ENCODE results near the gene CDON.

CDON gene

GRCh38 chr11:126024123-126024522, 38.5 kb downstream of the CDON start:
- Mint-ChIP-seq H3K27ac (no peak overlapping the region), H3K4me1 (ENCODE audit: low read depth in 2 of 2) (no peaks in the 10 kb centered on the region), H3K4me3 (no peak overlapping the region), H3K27me3 (no peaks in the 10 kb centered on the region), H3K9me3 (no peaks in the 10 kb centered on the region), H3K36me3 (ENCODE audit: insufficient read depth) (no peaks in the 10 kb centered on the region)
- DNase-seq: no peak
- ATAC-seq (replicated peaks): no peak

GRCh38 chr11:126012852-126013251, 49.8 kb downstream of the CDON start:
- DNase-seq (no peak), ATAC-seq (replicated peaks) (no peak)
- no peaks in the 10 kb centered on the region for H3K9me3 Mint-ChIP-seq
- no peak overlapping the region for H3K27ac Mint-ChIP-seq
- no peaks in the 10 kb centered on the region for H3K36me3 Mint-ChIP-seq (ENCODE audit: insufficient read depth)
- no peaks in the 10 kb centered on the region for H3K27me3 Mint-ChIP-seq
- no peak overlapping the region for H3K4me3 Mint-ChIP-seq
- no peaks in the 10 kb centered on the region for H3K4me1 Mint-ChIP-seq (ENCODE audit: low read depth in 2 of 2)

DNA sequence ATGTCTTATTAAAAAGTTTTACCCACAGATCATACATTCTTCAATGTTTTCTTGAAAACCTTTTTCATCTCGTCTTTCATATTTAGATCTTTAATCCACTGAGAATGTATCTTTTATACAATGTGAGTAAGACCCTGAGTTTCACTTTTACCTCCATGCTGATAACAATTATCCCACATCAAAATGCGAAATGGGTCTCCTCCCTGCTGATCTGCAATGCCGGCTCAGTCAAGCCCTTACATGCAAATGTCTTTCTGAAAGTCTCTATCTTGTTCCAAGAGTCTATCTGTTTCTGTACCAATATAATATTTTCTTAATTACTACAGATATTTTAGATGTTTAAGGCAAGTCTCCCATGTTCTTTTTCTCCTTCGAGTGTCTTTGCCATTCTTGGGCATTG, 50.9 kb downstream of the CDON start:
- ATAC-seq (replicated peaks): no peak
- Mint-ChIP-seq H3K9me3 (no peaks in the 10 kb centered on the region), H3K27me3 (no peaks in the 10 kb centered on the region), H3K27ac (no peak overlapping the region), H3K4me1 (ENCODE audit: low read depth in 2 of 2) (no peaks in the 10 kb centered on the region), H3K36me3 (ENCODE audit: insufficient read depth) (no peaks in the 10 kb centered on the region), H3K4me3 (no peak overlapping the region)
- no peak for DNase-seq

DNA sequence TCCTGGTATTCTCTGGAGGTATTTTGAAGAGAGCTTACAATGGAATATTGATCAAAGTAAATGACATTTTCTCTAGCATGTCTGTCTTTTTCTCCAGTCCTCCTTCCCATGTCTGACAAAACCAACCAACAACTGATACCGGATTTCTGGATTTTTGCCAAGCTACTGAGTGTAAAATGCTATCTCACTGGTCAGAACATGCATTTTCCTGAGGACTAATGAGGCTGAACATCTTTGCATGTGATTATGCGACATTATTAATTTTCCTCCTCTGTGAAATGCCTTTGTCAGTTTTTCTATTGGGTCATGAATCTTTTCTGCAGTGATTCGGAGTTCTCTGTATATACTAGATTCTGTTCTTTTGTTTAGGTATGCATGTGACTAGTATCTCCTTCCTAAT, 51.4 kb downstream of the CDON start:
- no peak for ATAC-seq (replicated peaks)
- Mint-ChIP-seq H3K27ac (no peak overlapping the region), H3K36me3 (ENCODE audit: insufficient read depth) (no peaks in the 10 kb centered on the region), H3K9me3 (no peaks in the 10 kb centered on the region), H3K27me3 (no peaks in the 10 kb centered on the region), H3K4me1 (ENCODE audit: low read depth in 2 of 2) (no peaks in the 10 kb centered on the region), H3K4me3 (no peak overlapping the region)
- DNase-seq: no peak

GRCh38 chr11:126008956-126009355, 53.7 kb downstream of the CDON start:
- Mint-ChIP-seq H3K27me3 (peaks cover 0 to under 1% of the 10 kb centered on the region in 2 donors), H3K36me3 (ENCODE audit: insufficient read depth) (no peaks in the 10 kb centered on the region), H3K9me3 (no peaks in the 10 kb centered on the region), H3K4me3 (no peak overlapping the region), H3K27ac (no peak overlapping the region), H3K4me1 (ENCODE audit: low read depth in 2 of 2) (no peaks in the 10 kb centered on the region)
- no peak for DNase-seq
- ATAC-seq (replicated peaks): no peak

- ATAC-seq (replicated peaks): no peak
- Mint-ChIP-seq H3K36me3 (ENCODE audit: insufficient read depth) (no peaks in the 10 kb centered on the region), H3K27me3 (peaks cover 7 to 18% of the 10 kb centered on the region in 2 donors), H3K9me3 (no peaks in the 10 kb centered on the region), H3K27ac (no peak overlapping the region), H3K4me1 (ENCODE audit: low read depth in 2 of 2) (no peaks in the 10 kb centered on the region), H3K4me3 (no peak overlapping the region)
- DNase-seq: no peak
Measured at GRCh38 chr11:126007238-126007637, 55.4 kb downstream of the CDON start.

- no peak overlapping the region for H3K27ac Mint-ChIP-seq
Measured at GRCh38 chr11:126006068-126006467, 56.6 kb downstream of the CDON start.

DNA sequence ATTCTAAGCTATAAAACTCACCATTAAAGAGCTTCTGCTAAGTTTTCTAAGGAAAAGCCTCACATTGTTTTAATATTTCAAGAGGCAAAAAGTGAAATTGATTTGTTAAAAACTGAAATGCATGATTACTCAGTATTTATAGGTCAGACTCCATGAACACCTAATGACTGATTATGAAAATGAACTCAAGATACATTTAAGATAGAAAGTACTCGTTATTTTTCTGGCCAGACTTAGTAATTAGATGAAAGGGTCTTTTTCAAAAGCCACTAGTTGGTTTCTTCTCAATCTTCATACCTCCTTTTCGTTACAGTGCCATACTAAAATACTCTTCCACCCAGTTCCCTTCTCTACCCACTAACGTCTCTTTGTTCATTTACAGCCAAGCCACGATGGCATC, 60.5 kb downstream of the CDON start:
- Mint-ChIP-seq H3K27ac (no peak overlapping the region), H3K4me1 (ENCODE audit: low read depth in 2 of 2) (no peaks in the 10 kb centered on the region), H3K36me3 (ENCODE audit: insufficient read depth) (no peaks in the 10 kb centered on the region), H3K4me3 (no peak overlapping the region), H3K9me3 (no peaks in the 10 kb centered on the region), H3K27me3 (peaks cover 7 to 23% of the 10 kb centered on the region in 2 donors)
- ATAC-seq (replicated peaks) (no peak), DNase-seq (no peak)

More at GRCh38 chr11:126006068-126006467, 56.6 kb downstream of the CDON start:
- Mint-ChIP-seq H3K4me3 (no peak overlapping the region), H3K36me3 (ENCODE audit: insufficient read depth) (no peaks in the 10 kb centered on the region), H3K9me3 (no peaks in the 10 kb centered on the region), H3K4me1 (ENCODE audit: low read depth in 2 of 2) (no peaks in the 10 kb centered on the region), H3K27me3 (peaks cover 7 to 18% of the 10 kb centered on the region in 2 donors)
- no peak for ATAC-seq (replicated peaks)
- no peak for DNase-seq

- Mint-ChIP-seq H3K36me3 (ENCODE audit: insufficient read depth) (peaks cover 3% of the 10 kb centered on the region), H3K27ac (no peak overlapping the region), H3K4me1 (ENCODE audit: low read depth in 2 of 2) (no peaks in the 10 kb centered on the region), H3K4me3 (no peak overlapping the region), H3K9me3 (no peaks in the 10 kb centered on the region), H3K27me3 (peaks cover 7 to 23% of the 10 kb centered on the region in 2 donors)
- DNase-seq (no peak), ATAC-seq (replicated peaks) (no peak)
Measured at GRCh38 chr11:125999234-125999880, 63.3 kb downstream of the CDON start.

DNA sequence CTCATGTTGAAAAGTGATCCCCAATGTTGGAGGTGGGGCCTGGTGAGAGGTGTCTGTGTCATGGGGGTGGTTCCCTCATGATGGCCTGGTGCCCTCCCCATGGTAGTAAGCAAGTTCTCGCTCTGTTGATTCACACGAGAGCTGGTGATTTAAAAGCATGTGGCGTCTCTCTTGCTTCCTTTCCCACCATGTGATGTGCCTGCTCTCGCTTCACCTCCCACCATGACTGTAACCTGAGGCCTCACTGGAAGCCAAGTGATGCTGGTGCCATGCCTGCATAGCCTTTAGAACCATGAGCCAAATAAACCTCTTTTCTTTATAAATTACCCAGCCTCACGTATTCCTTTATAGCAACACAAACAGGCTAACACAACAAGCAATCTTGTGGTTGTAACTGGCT, 64.4 kb downstream of the CDON start:
- DNase-seq: no peak

GRCh38 chr11:125995313-125995712, 67.4 kb downstream of the CDON start:
- DNase-seq (no peak), ATAC-seq (replicated peaks) (no peak)
- H3K27me3 Mint-ChIP-seq: peaks cover 0 to 6% of the 10 kb centered on the region in 2 donors
- H3K9me3 Mint-ChIP-seq: no peaks in the 10 kb centered on the region
- H3K4me3 Mint-ChIP-seq: no peak overlapping the region
- H3K27ac Mint-ChIP-seq: no peak overlapping the region
- H3K4me1 Mint-ChIP-seq (ENCODE audit: low read depth in 2 of 2): no peaks in the 10 kb centered on the region
- peaks cover 3% of the 10 kb centered on the region for H3K36me3 Mint-ChIP-seq (ENCODE audit: insufficient read depth)

More for the DNA sequence above, 64.4 kb downstream of the CDON start:
- Mint-ChIP-seq H3K9me3 (no peaks in the 10 kb centered on the region), H3K27ac (no peak overlapping the region), H3K4me3 (no peak overlapping the region), H3K36me3 (ENCODE audit: insufficient read depth) (peaks cover 3% of the 10 kb centered on the region), H3K4me1 (ENCODE audit: low read depth in 2 of 2) (no peaks in the 10 kb centered on the region), H3K27me3 (peaks cover 5 to 16% of the 10 kb centered on the region in 2 donors)
- ATAC-seq (replicated peaks): no peak

DNA sequence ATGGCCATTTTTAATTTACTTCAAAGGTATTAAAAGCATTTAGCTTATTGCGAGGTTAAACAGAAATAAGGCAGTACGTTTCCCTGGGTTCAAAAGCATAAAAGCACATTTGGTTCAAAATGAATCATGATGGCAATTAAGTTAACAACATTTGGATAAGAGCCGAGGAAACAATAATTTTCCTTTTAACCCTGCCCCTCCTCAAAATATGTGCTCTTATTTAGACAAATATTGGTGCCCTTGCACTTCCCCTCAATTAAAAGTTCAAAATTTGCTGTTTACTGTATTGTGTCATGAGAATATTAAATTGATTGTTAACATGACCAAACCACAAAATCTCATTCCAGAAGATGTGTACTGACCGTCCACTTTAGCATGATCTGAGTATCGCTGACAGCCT, 68.2 kb downstream of the CDON start:
- Mint-ChIP-seq H3K27me3 (peaks cover 0 to 2% of the 10 kb centered on the region in 2 donors), H3K4me1 (ENCODE audit: low read depth in 2 of 2) (no peaks in the 10 kb centered on the region), H3K9me3 (no peaks in the 10 kb centered on the region), H3K27ac (no peak overlapping the region), H3K4me3 (no peak overlapping the region), H3K36me3 (ENCODE audit: insufficient read depth) (peaks cover 3% of the 10 kb centered on the region)
- ATAC-seq (replicated peaks) (no peak), DNase-seq (no peak)

- no peaks in the 10 kb centered on the region for H3K27me3 Mint-ChIP-seq
- H3K27ac Mint-ChIP-seq: no peak overlapping the region
- no peak overlapping the region for H3K4me3 Mint-ChIP-seq
- no peaks in the 10 kb centered on the region for H3K9me3 Mint-ChIP-seq
- peaks cover 3% of the 10 kb centered on the region for H3K36me3 Mint-ChIP-seq (ENCODE audit: insufficient read depth)
- DNase-seq (no peak), ATAC-seq (replicated peaks) (no peak)
- H3K4me1 Mint-ChIP-seq (ENCODE audit: low read depth in 2 of 2): no peaks in the 10 kb centered on the region
Measured at GRCh38 chr11:125992893-125993292, 69.8 kb downstream of the CDON start.

DNA sequence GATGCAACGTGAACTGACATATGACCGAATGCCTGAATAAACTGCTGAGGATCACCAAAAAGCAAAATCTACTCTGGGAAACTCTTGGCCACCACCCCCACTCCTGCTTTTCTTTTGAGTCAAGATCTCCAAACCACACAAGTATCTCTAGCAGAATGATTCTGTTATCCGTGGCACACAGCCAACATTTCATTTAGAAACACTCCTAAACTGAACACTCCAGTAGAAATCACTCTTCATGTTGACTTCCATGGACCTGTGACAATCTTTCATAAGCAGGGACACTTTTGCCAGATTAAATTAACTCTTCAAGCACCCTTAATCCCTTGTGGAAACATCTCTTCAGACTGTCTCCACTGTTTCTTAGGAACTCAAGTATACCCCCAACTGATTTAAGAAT, 72.4 kb downstream of the CDON start:
- no peaks in the 10 kb centered on the region for H3K9me3 Mint-ChIP-seq
- H3K27me3 Mint-ChIP-seq: no peaks in the 10 kb centered on the region
- H3K36me3 Mint-ChIP-seq (ENCODE audit: insufficient read depth): no peaks in the 10 kb centered on the region
- H3K27ac Mint-ChIP-seq: no peak overlapping the region
- DNase-seq: no peak
- H3K4me1 Mint-ChIP-seq (ENCODE audit: low read depth in 2 of 2): no peaks in the 10 kb centered on the region
- ATAC-seq (replicated peaks): no peak
- H3K4me3 Mint-ChIP-seq: no peak overlapping the region
